PC-3 (cell line): ENCODE measurements around the gene MYRFL. TPM values are rescaled to one million over a fixed set of nuclear protein-coding genes. Genes with fewer than 3 reads are reported as not detected.

Source experiments
- ATAC-seq: fragments of 200-7000 bp; cut with Tn5 transposase; 2 replicates; pipeline ENCODE4 v1.9.1; 2020; ENCODE audit warnings: mild to moderate bottlenecking, moderate library complexity
- BruUV-seq: library from RNA; stranded (reverse); fragments of 400-500 nt; replicated peaks from 2 replicates; lab custom pipeline; 2021; lab: Mats Ljungman, UMichigan
- CTCF ChIA-PET: fragments of 300-600 bp; sonication (Branson Sonifier 250); formaldehyde crosslinking; loops from one replicate; lab custom pipeline; 2022; ENCODE audit warnings: antibody characterized with exemption; lab: Charles Lee
- POLR2A ChIA-PET: fragments of 300-600 bp; sonication (Branson Sonifier 250); formaldehyde crosslinking; loops from one replicate; lab custom pipeline; 2022; ENCODE audit warnings: antibody characterized with exemption; ENCODE audit not compliant: unreplicated experiment; lab: Charles Lee
- DNase-seq: peaks from one replicate; pipeline ENCODE4 v3.0.0-alpha.2; 2015
- H2AFZ ChIP-seq: fragments of 300-600 bp; sonication (generic); 2 replicates; pipeline ENCODE4 v1.6.0; 2016; ENCODE audit warnings: antibody characterized with exemption, low read length
- H3F3A ChIP-seq: fragments of 300-600 bp; sonication (generic); one replicate; pipeline ENCODE4 v1.6.0; 2017; ENCODE audit warnings: antibody characterized with exemption, low read length, control low read depth, mild to moderate bottlenecking; ENCODE audit not compliant: unreplicated experiment
- H3K27ac ChIP-seq: fragments of 300-600 bp; sonication (generic); 2 replicates; pipeline ENCODE4 v1.5.1; 2016; ENCODE audit warnings: mild to moderate bottlenecking, low read length
- H3K27me3 ChIP-seq: fragments of 300-600 bp; sonication (generic); 2 replicates; pipeline ENCODE4 v1.6.1; 2016; ENCODE audit warnings: low read length, mixed read lengths
- H3K36me3 ChIP-seq: fragments of 300-600 bp; sonication (generic); 2 replicates; pipeline ENCODE4 v1.6.1; 2016; ENCODE audit warnings: low read depth, mixed run types, low read length, mixed read lengths
- H3K4me1 ChIP-seq: fragments of 300-600 bp; sonication (generic); 2 replicates; pipeline ENCODE4 v1.5.1; 2016; ENCODE audit warnings: low read length; ENCODE audit not compliant: insufficient read depth
- H3K4me2 ChIP-seq: fragments of 300-600 bp; sonication (generic); 2 replicates; pipeline ENCODE4 v1.6.0; 2016; ENCODE audit warnings: low read length
- H3K4me3 ChIP-seq: fragments of 300-600 bp; sonication (generic); 2 replicates; pipeline ENCODE4 v1.5.1; 2016; ENCODE audit warnings: mild to moderate bottlenecking, low read length, mixed read lengths
- H3K79me2 ChIP-seq: fragments of 300-600 bp; sonication (generic); 2 replicates; pipeline ENCODE4 v1.6.1; 2017; ENCODE audit warnings: low read length, mixed read lengths
- H3K9ac ChIP-seq: fragments of 300-600 bp; sonication (generic); 2 replicates; pipeline ENCODE4 v1.6.0; 2016; ENCODE audit warnings: mild to moderate bottlenecking, low read length
- H3K9me2 ChIP-seq: fragments of 300-600 bp; sonication (generic); replicated peaks from 2 replicates; pipeline ENCODE4 v1.6.1; 2016; ENCODE audit warnings: mixed run types, low read length, mixed read lengths
- H3K9me3 ChIP-seq: fragments of 300-600 bp; sonication (generic); 2 replicates; pipeline ENCODE4 v1.6.1; 2016; ENCODE audit warnings: low read length, mixed read lengths
- H4K20me1 ChIP-seq: fragments of 300-600 bp; sonication (generic); 2 replicates; pipeline ENCODE4 v1.6.1; 2016; ENCODE audit warnings: low read length, mixed read lengths
- CTCF ChIP-seq: fragments of 300-600 bp; sonication (generic); conservative IDR thresholded peaks from 2 replicates; pipeline ENCODE4 v1.5.1; 2017; ENCODE audit warnings: antibody characterized with exemption, low read depth, mild to moderate bottlenecking, low read length
- EZH2 ChIP-seq: fragments of 300-600 bp; sonication (generic); IDR thresholded peaks from one replicate; pipeline ENCODE4 v1.6.1; 2017; ENCODE audit warnings: antibody characterized with exemption, mild to moderate bottlenecking, low read length; ENCODE audit not compliant: unreplicated experiment
- EZH2phosphoT487 ChIP-seq: fragments of 300-600 bp; sonication (generic); IDR thresholded peaks from 2 replicates; pipeline ENCODE4 v1.6.1; 2018; ENCODE audit warnings: mild to moderate bottlenecking, antibody characterized with exemption, low read length, borderline replicate concordance
- intact Hi-C: fragments of 100-400 bp; cut with micrococcal nuclease; formaldehyde crosslinking; loops from 2 replicates; pipeline ENCODE4 v1.9.0; 2023
- total RNA-seq: library from RNA; depleted of rRNA; stranded (reverse); fragments of >200 nt; gene quantifications from 2 replicates; pipeline ENCODE4 v1.2.3, GENCODE V29; 2014

MYRFL gene
- total RNA-seq, 1 experiment from 2014 or later, result not detected

- Histone ChIP-seq H3K79me2 (no peaks in the 10 kb centered on the region), H3K27ac (no peak overlapping the region), H3K4me1 (no peaks in the 10 kb centered on the region), H3F3A (no peaks in the 10 kb centered on the region), H2AFZ (no peak overlapping the region), H4K20me1 (no peaks in the 10 kb centered on the region), H3K36me3 (no peaks in the 10 kb centered on the region), H3K9me2 (no peaks in the 10 kb centered on the region), H3K4me2 (no peak overlapping the region), H3K9ac (no peak overlapping the region), H3K9me3 (no peaks in the 10 kb centered on the region), H3K27me3 (no peaks in the 10 kb centered on the region), H3K4me3 (no peak overlapping the region)
- POLR2A ChIA-PET, result no interaction called here
- TF ChIP-seq EZH2, result no peak
- TF ChIP-seq EZH2phosphoT487, result no peak
- ATAC-seq (no peak), DNase-seq (no peak)
- CTCF ChIA-PET, result no interaction called here
- no TSS peak for BruUV-seq
- intact Hi-C loops, result loop anchor here (10.0 kb wide), 1 partner anchor 461 kb away; the partner anchor contains the start of gene KCNMB4
Observed at GRCh38 chr12:69903548-69903947, 78.5 kb downstream of the MYRFL start.

GRCh38 chr12:69904777-69905176, 79.8 kb downstream of the MYRFL start:
- CTCF ChIA-PET, result no interaction called here

GRCh38 chr12:69905801-69906200, 80.8 kb downstream of the MYRFL start:
- no peak overlapping the region for H3K9ac ChIP-seq
- no peak overlapping the region for H3K27ac ChIP-seq
- H3F3A ChIP-seq, result no peaks in the 10 kb centered on the region
- TF ChIP-seq EZH2 (no peak), CTCF (no peak), EZH2phosphoT487 (no peak)
- intact Hi-C loops, result loop anchor here (10.0 kb wide), 1 partner anchor 459 kb away; the partner anchor contains the start of gene KCNMB4
- H2AFZ ChIP-seq, result no peak overlapping the region
- ChIA-PET CTCF (no interaction called here), POLR2A (no interaction called here)
- no TSS peak for BruUV-seq
- H3K4me1 ChIP-seq, result no peaks in the 10 kb centered on the region
- no peaks in the 10 kb centered on the region for H3K9me3 ChIP-seq
- H3K4me3 ChIP-seq, result no peak overlapping the region
- no peaks in the 10 kb centered on the region for H3K36me3 ChIP-seq
- DNase-seq, result no peak
- H3K4me2 ChIP-seq, result no peak overlapping the region
- no peaks in the 10 kb centered on the region for H3K27me3 ChIP-seq
- no peaks in the 10 kb centered on the region for H4K20me1 ChIP-seq
- ATAC-seq, result no peak
- no peaks in the 10 kb centered on the region for H3K9me2 ChIP-seq
- no peaks in the 10 kb centered on the region for H3K79me2 ChIP-seq

More at GRCh38 chr12:69904777-69905176, 79.8 kb downstream of the MYRFL start:
- H4K20me1 ChIP-seq, result no peaks in the 10 kb centered on the region
- POLR2A ChIA-PET, result no interaction called here
- H3K4me1 ChIP-seq, result no peaks in the 10 kb centered on the region
- no peak overlapping the region for H3K9ac ChIP-seq
- H3F3A ChIP-seq, result no peaks in the 10 kb centered on the region
- TF ChIP-seq EZH2, result no peak
- no peak for TF ChIP-seq EZH2phosphoT487
- no peak for TF ChIP-seq CTCF
- DNase-seq, result no peak
- intact Hi-C loops, result loop anchor here (10.0 kb wide), 1 partner anchor 460 kb away; the partner anchor contains the start of gene KCNMB4
- H3K9me3 ChIP-seq, result no peaks in the 10 kb centered on the region
- H3K79me2 ChIP-seq, result no peaks in the 10 kb centered on the region
- no peak overlapping the region for H3K4me2 ChIP-seq
- no peaks in the 10 kb centered on the region for H3K36me3 ChIP-seq
- H3K27me3 ChIP-seq, result no peaks in the 10 kb centered on the region
- H3K27ac ChIP-seq, result no peak overlapping the region
- H2AFZ ChIP-seq, result no peak overlapping the region
- no TSS peak for BruUV-seq
- ATAC-seq, result no peak
- H3K9me2 ChIP-seq, result no peaks in the 10 kb centered on the region
- no peak overlapping the region for H3K4me3 ChIP-seq
